ENCODE measurements around the gene TDRD15. TPM values are rescaled to one million over a fixed set of nuclear protein-coding genes. Genes with fewer than 3 reads are reported as not detected.
A peak's percentile ranks its signal among the peaks of the same experiment; 100 is the strongest.

TDRD15 gene
- total and polyA plus RNA-seq, 12 donors: 0.11 TPM; not detected in 11

- Histone ChIP-seq H3K36me3 (replicated peaks in 1 of 2) (no peaks in the 10 kb centered on the region), H3K27ac (no peak overlapping the region), H3K4me3 (no peak overlapping the region), H3K27me3 (no peaks in the 10 kb centered on the region), H3K9me3 (replicated peaks in 1 of 3) (no peaks in the 10 kb centered on the region), H3K4me1 (replicated peaks in 1 of 2) (no peaks in the 10 kb centered on the region)
- peak; percentile 25 to 60 (median 49) for TF ChIP-seq CTCF (IDR thresholded peaks at IDR 0.05)
- no peak for TF ChIP-seq POLR2A (IDR thresholded peaks at IDR 0.05)
- 11 to 29% (median 18%) methylated on average over 3 of the region's 3 CpGs for WGBS, 4 donors
- intact Hi-C loops (cut with DNase I): loop anchor here (2.0 to 10.0 kb wide), 3 partner anchors 74 to 456 kb away; partner anchors contain the start of gene APOB (in 1 of the 2)
- DNase-seq: peak in 6 of 7 donors; percentile 19 to 65 (median 40)
Observed at GRCh38 chr2:21118302-21118920, 5.4 kb upstream of the TDRD15 start.

GRCh38 chr2:21131861-21132260 is 8.1 kb downstream of the TDRD15 start:
- 74 to 82% (median 76%) methylated on average over 5 of the region's 5 CpGs for WGBS, 4 donors
- Histone ChIP-seq H3K36me3 (replicated peaks in 1 of 2) (no peaks in the 10 kb centered on the region), H3K4me1 (replicated peaks in 1 of 2) (no peaks in the 10 kb centered on the region), H3K27me3 (no peaks in the 10 kb centered on the region), H3K4me3 (no peak overlapping the region), H3K9me3 (replicated peaks in 1 of 3) (no peaks in the 10 kb centered on the region), H3K27ac (no peak overlapping the region)
- intact Hi-C loops (cut with DNase I): no loop called here
- no peak for DNase-seq
- TF ChIP-seq POLR2A (IDR thresholded peaks at IDR 0.05): no peak
- TF ChIP-seq CTCF (IDR thresholded peaks at IDR 0.05): no peak

- no peaks in the 10 kb centered on the region for H3K4me1 ChIP-seq (replicated peaks in 1 of 2)
- DNase-seq: no peak
- no peak overlapping the region for H3K27ac ChIP-seq
- H3K27me3 ChIP-seq: no peaks in the 10 kb centered on the region
- no peaks in the 10 kb centered on the region for H3K36me3 ChIP-seq (replicated peaks in 1 of 2)
- intact Hi-C loops (cut with DNase I): no loop called here
- WGBS, 4 donors: 69 to 89% (median 82%) methylated on average over 2 of the region's 2 CpGs
- TF ChIP-seq POLR2A (IDR thresholded peaks at IDR 0.05) (no peak), CTCF (IDR thresholded peaks at IDR 0.05) (no peak)
- no peak overlapping the region for H3K4me3 ChIP-seq
- peaks cover 0 to 6% (median 0%) of the 10 kb centered on the region in 3 donors for H3K9me3 ChIP-seq (replicated peaks in 1 of 3)
Observed at GRCh38 chr2:21135585-21135984, 11.8 kb downstream of the TDRD15 start.

DNA sequence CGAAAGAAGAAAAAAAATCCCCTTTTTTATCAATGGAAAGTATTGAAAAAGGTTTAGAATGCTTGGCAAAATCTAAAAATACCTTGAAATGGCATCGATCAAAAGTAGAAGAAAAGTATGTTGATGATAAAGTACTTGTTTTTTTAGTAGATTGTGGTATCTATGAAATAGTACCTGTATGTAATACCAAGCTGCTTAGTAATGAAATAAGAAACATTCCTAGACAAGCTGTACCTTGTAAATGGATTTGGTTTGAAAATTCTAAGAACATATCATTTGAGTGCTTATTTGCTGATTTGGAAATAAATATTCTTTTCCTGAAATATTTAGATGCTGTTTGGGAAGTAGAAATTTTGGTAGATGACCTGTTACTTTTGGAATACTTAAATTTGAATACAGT is 18.4 kb downstream of the TDRD15 start:
- Histone ChIP-seq H3K27ac (no peak overlapping the region), H3K4me3 (no peak overlapping the region), H3K9me3 (replicated peaks in 1 of 3) (peaks cover 0 to 6% (median 0%) of the 10 kb centered on the region in 3 donors), H3K4me1 (replicated peaks in 1 of 2) (no peaks in the 10 kb centered on the region), H3K27me3 (no peaks in the 10 kb centered on the region), H3K36me3 (replicated peaks in 1 of 2) (no peaks in the 10 kb centered on the region)
- intact Hi-C loops (cut with DNase I): no loop called here
- no peak for DNase-seq
- WGBS, 4 donors: 73 to 82% (median 76%) methylated on average over 2 of the region's 2 CpGs
- no peak for TF ChIP-seq CTCF (IDR thresholded peaks at IDR 0.05)
- TF ChIP-seq POLR2A (IDR thresholded peaks at IDR 0.05): no peak
